ENCODE results near the gene FRMD4A. TPM values are rescaled to one million over a fixed set of nuclear protein-coding genes. Genes with fewer than 3 reads are reported as not detected.

The FRMD4A gene
- under 1 TPM; 0.03 to 0.17 TPM for total RNA-seq

GRCh38 chr10:14330388-14331061 lies at the start of gene FRMD4A:
FRMD4A (minus strand) TSS chr10:14330924.

